Activated CD4-positive, alpha-beta T cell treated with anti-CD3 and anti-CD28 coated beads for 36 hours (primary cell): Measurements from ENCODE around the gene SDHAF4. TPM values are rescaled to one million over a fixed set of nuclear protein-coding genes. Genes with fewer than 3 reads are reported as not detected.

Experiments used
- ATAC-seq: fragments of 200-7000 bp; cut with Tn5 transposase; one replicate; pipeline ENCODE4 v1.10.0; 2021; ENCODE audit warnings: mild to moderate bottlenecking, moderate library complexity
- CTCF ChIA-PET: fragments of 350-600 bp; sonication (Branson Sonifier 250); formaldehyde crosslinking; loops from one replicate; lab custom pipeline; 2021; ENCODE audit warnings: antibody characterized with exemption; lab: Charles Lee
- POLR2A ChIA-PET: fragments of 350-600 bp; sonication (Branson Sonifier 250); formaldehyde crosslinking; loops from one replicate; lab custom pipeline; 2021; ENCODE audit warnings: antibody characterized with exemption, inconsistent platforms; lab: Charles Lee
- DNase-seq: peaks from one replicate; pipeline ENCODE4 v3.0.0-alpha.2; 2020
- H3K27ac Mint-ChIP-seq: one replicate; pipeline ENCODE4 v1.8.0; 2021; ENCODE audit warnings: mixed read lengths
- H3K27me3 Mint-ChIP-seq: one replicate; pipeline ENCODE4 v1.8.0; 2021; ENCODE audit warnings: mixed read lengths
- H3K36me3 Mint-ChIP-seq: one replicate; pipeline ENCODE4 v1.8.0; 2021; ENCODE audit warnings: low read depth, mixed read lengths
- H3K4me1 Mint-ChIP-seq: one replicate; pipeline ENCODE4 v1.8.0; 2021; ENCODE audit warnings: mixed read lengths
- H3K4me3 Mint-ChIP-seq: one replicate; pipeline ENCODE4 v1.8.0; 2021; ENCODE audit warnings: mild to moderate bottlenecking, moderate library complexity, mixed read lengths
- H3K9me3 Mint-ChIP-seq: one replicate; pipeline ENCODE4 v1.8.0; 2021; ENCODE audit warnings: low read depth, mixed read lengths
- intact Hi-C, 2 experiments: fragments of 100-400 bp; cut with DNase I in 1 of 2; cut with micrococcal nuclease in 1 of 2; formaldehyde crosslinking; loops; one replicate each; pipeline versions ENCODE4 v1.14.2 to v1.15.1; 2022 to 2024; cut with DNase I, micrococcal nuclease
- total RNA-seq, 2 experiments: library from RNA; stranded (reverse); gene quantifications; one replicate each; pipeline ENCODE4 v1.2.3, GENCODE V29; 2021

Gene SDHAF4
- total RNA-seq, 2 experiments from 2014 or later, result 15.8 to 17.6 TPM

DNA sequence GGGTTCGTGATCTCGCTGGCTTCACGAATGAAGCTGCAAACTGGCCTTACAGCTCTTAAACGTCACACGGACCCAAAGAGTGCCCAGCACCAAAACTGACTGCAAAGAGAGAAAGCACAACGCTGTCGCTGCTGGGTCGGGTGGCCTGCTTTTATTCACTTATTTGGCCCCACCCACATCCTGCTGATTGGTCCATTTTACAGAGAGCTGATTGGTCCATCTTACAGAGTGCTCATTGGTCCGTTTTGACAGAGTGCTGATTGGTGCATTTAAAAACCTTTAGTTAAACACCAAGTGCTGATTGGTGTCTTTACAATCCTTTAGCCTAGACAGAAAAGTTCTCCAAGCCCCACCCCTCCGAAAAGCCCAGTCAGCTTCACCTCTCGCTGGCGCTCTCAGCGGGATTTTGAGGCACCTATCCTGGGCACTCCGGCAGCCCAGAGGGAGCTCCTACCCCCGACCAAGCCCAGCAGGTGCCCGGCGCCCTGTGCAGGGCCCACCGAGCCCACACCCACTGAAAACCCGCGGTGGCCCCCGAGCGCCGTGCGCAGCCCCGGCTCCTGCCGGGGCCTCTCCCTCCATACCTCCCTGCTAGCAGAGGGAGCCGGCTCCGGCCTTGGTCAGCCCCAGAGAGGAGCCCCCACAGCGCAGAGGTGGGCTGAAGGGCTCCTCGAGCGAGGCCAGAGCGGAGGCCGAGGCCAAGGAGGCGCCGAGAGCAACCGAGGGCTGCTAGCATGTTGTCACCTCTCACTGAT, 60.9 kb downstream of the SDHAF4 start:
- intact Hi-C loops, result no loop called here
- H3K4me1 Mint-ChIP-seq, result no peaks in the 10 kb centered on the region
- H3K9me3 Mint-ChIP-seq, result no peaks in the 10 kb centered on the region
- ATAC-seq (no peak), DNase-seq (no peak)
- no peak overlapping the region for H3K4me3 Mint-ChIP-seq
- ChIA-PET CTCF (no interaction called here), POLR2A (no interaction called here)
- H3K27me3 Mint-ChIP-seq, result no peaks in the 10 kb centered on the region
- no peaks in the 10 kb centered on the region for H3K36me3 Mint-ChIP-seq
- no peak overlapping the region for H3K27ac Mint-ChIP-seq

DNA sequence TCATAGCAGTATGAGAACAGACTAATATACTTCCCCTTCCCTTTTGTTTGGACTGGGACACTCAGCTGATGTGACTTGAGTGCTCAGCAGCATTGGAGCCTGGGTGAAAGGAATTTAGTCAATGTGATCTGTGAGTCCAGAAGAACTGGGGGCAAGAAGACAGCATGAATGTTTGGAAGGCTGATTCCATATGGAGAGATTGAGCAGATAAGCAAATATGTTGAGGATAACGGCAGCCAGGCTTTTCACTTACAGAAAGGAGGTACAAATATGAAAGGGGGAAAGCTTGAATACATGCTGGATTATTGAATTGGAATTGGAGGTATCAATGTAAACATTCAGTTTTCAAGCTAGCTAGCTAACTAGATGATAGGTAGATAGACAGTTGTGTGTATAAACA, 63.2 kb downstream of the SDHAF4 start:
- no peaks in the 10 kb centered on the region for H3K36me3 Mint-ChIP-seq
- H3K4me3 Mint-ChIP-seq, result no peak overlapping the region
- intact Hi-C loops, result no loop called here
- no peaks in the 10 kb centered on the region for H3K9me3 Mint-ChIP-seq
- no peak for DNase-seq
- ATAC-seq, result no peak
- CTCF ChIA-PET, result interaction anchor here (1.5 to 1.6 kb wide), 2 partner anchors 57 to 233 kb away, joined by 4 read pairs; no protein-coding TSS in a partner anchor
- H3K27ac Mint-ChIP-seq, result no peak overlapping the region
- H3K27me3 Mint-ChIP-seq, result no peaks in the 10 kb centered on the region
- H3K4me1 Mint-ChIP-seq, result no peaks in the 10 kb centered on the region
- POLR2A ChIA-PET, result no interaction called here

DNA sequence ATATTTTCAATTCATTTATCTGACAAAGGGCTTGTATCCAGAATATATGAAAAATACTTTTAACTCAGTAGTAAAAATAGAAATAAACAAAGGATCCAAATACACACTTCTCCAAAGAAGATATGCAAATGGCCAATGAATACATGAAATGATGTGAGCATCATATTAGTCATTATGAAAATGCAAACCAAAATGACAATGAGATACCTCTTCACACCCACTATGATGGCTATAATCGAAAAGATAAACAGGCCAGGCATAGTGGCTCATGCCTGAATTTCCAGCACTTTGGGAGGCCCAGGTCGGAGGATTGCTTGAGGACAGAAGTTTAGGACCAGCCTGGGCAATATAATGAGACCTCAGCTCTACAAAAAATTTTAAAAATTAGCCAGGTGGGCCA, 67.1 kb downstream of the SDHAF4 start:
- H3K9me3 Mint-ChIP-seq, result no peaks in the 10 kb centered on the region
- H3K4me3 Mint-ChIP-seq, result no peak overlapping the region
- DNase-seq (no peak), ATAC-seq (peak; percentile 49)
- no peaks in the 10 kb centered on the region for H3K36me3 Mint-ChIP-seq
- H3K4me1 Mint-ChIP-seq, result no peaks in the 10 kb centered on the region
- intact Hi-C loops, result loop anchor here in 1 of 2 experiments (2.0 kb wide), 1 partner anchor 33 kb away; the partner anchor contains the start of gene SMAP1
- POLR2A ChIA-PET, result no interaction called here
- H3K27me3 Mint-ChIP-seq, result no peaks in the 10 kb centered on the region
- CTCF ChIA-PET, result no interaction called here
- H3K27ac Mint-ChIP-seq, result no peak overlapping the region

DNA sequence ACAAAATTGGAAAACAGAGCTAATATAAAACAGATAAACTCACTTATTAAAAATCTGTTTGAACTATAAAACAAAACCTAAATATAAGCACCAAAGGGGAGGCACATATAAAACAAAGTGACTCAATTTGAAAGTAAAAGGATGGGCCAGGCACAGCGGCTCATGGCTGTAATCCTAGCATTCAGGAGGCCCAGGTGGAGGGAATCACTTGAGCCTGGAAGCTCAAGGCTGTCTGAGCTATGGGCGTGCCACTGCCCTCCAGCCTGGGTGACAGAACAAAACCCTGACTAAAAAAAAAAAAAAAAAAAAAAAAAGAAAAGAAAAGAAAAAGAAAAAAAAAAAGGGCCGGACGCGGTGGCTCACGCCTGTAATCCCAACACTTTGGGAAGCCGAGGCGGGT, 69.9 kb downstream of the SDHAF4 start:
- no peaks in the 10 kb centered on the region for H3K36me3 Mint-ChIP-seq
- POLR2A ChIA-PET, result no interaction called here
- CTCF ChIA-PET, result interaction anchor here (0.6 kb wide), 1 partner anchor 21 kb away, joined by 3 read pairs; no protein-coding TSS in a partner anchor
- H3K9me3 Mint-ChIP-seq, result no peaks in the 10 kb centered on the region
- no peaks in the 10 kb centered on the region for H3K27me3 Mint-ChIP-seq
- DNase-seq, result no peak
- intact Hi-C loops, result no loop called here
- H3K27ac Mint-ChIP-seq, result no peak overlapping the region
- H3K4me3 Mint-ChIP-seq, result no peak overlapping the region
- H3K4me1 Mint-ChIP-seq, result no peaks in the 10 kb centered on the region
- ATAC-seq, result no peak

GRCh38 chr6:70638468-70638867, 71.7 kb downstream of the SDHAF4 start:
- no peak overlapping the region for H3K27ac Mint-ChIP-seq
- no peaks in the 10 kb centered on the region for H3K4me1 Mint-ChIP-seq
- H3K36me3 Mint-ChIP-seq, result no peaks in the 10 kb centered on the region
- no peaks in the 10 kb centered on the region for H3K9me3 Mint-ChIP-seq
- POLR2A ChIA-PET, result no interaction called here
- no peak overlapping the region for H3K4me3 Mint-ChIP-seq
- intact Hi-C loops, result no loop called here
- CTCF ChIA-PET, result interaction anchor here (0.8 kb wide), 1 partner anchor 18 kb away, joined by 3 read pairs; no protein-coding TSS in a partner anchor
- DNase-seq (no peak), ATAC-seq (no peak)
- no peaks in the 10 kb centered on the region for H3K27me3 Mint-ChIP-seq

Other genes with a start within 250 kb of the SDHAF4 start
- 1 to 10 TPM; 7.6 to 7.8 TPM for gene FAM135A, start 153.4 kb upstream of the SDHAF4 start, total RNA-seq
- 10 to 100 TPM; 24.8 to 31.5 TPM for gene SMAP1, start 101.0 kb downstream of the SDHAF4 start, total RNA-seq